HCT116 (cell line): ENCODE results near the gene KCNRG.

Experiments used
- CEBPB ChIP-seq: IDR thresholded peaks from 2 replicates; pipeline ENCODE4 v1.6.1; 2012; ENCODE audit warnings: low read depth
- CTCF ChIP-seq, 3 experiments: fragments of 200-600 bp in 1 of 3; sonication (generic) in 1 of 3; IDR thresholded peaks in 2 of 3; conservative IDR thresholded peaks in 1 of 3; 2 replicates each; pipeline ENCODE4 v1.5.1; 2012 to 2017; ENCODE audit warnings: low read depth in 2 of 3, low read length in 2 of 3, antibody characterized with exemption in 1 of 3, borderline replicate concordance in 1 of 3, control low read depth in 1 of 3, mild to moderate bottlenecking in 1 of 3, mixed read lengths in 1 of 3, mixed run types in 1 of 3, moderate library complexity in 1 of 3; ENCODE audit not compliant: insufficient read depth in 1 of 3
- EZH2 ChIP-seq: fragments of 200-600 bp; sonication (generic); IDR thresholded peaks from 2 replicates; pipeline ENCODE4 v1.6.1; 2017; ENCODE audit warnings: antibody characterized with exemption, mixed run types
- EZH2phosphoT487 ChIP-seq: fragments of 200-600 bp; IDR thresholded peaks from 2 replicates; pipeline ENCODE4 v1.6.1; 2018; ENCODE audit warnings: antibody characterized with exemption, borderline replicate concordance
- MAX ChIP-seq: IDR thresholded peaks from 2 replicates; pipeline ENCODE4 v1.6.1; 2012
- POLR2A ChIP-seq: IDR thresholded peaks from 2 replicates; pipeline ENCODE4 v1.7.0; 2011; ENCODE audit warnings: borderline replicate concordance; ENCODE audit not compliant: insufficient read depth, insufficient read length; ENCODE audit errors: extremely low read depth
- RAD21 ChIP-seq: IDR thresholded peaks from 2 replicates; pipeline ENCODE4 v1.6.1; 2012; ENCODE audit warnings: low read depth, mild to moderate bottlenecking
- REST ChIP-seq: IDR thresholded peaks from 2 replicates; pipeline ENCODE4 v1.6.1; 2012; ENCODE audit warnings: low read depth
- SIN3A ChIP-seq: IDR thresholded peaks from 2 replicates; pipeline ENCODE4 v1.6.1; 2012; ENCODE audit warnings: low read depth
- SP1 ChIP-seq: IDR thresholded peaks from 2 replicates; pipeline ENCODE4 v1.6.1; 2012; ENCODE audit warnings: low read depth
- SRF ChIP-seq: IDR thresholded peaks from 2 replicates; pipeline ENCODE4 v1.6.1; 2012; ENCODE audit warnings: low read depth
- ZBTB33 ChIP-seq: IDR thresholded peaks from 2 replicates; pipeline ENCODE4 v1.6.1; 2011; ENCODE audit warnings: mild to moderate bottlenecking, low read length, moderate library complexity; ENCODE audit not compliant: insufficient replicate concordance; ENCODE audit errors: extremely low read depth

GRCh38 chr13:49998714-49999624 lies 16.3 kb upstream of the KCNRG start:
- TF ChIP-seq CTCF (IDR thresholded peaks at IDR 0.05 in 2 of 3, conservative IDR thresholded peaks at IDR 0.05 in 1 of 3; ENCODE audit: borderline replicate concordance in 1 of 3, insufficient read depth in 1 of 3, low read depth in 2 of 3, low read length in 2 of 3) (no peak), CEBPB (no peak), POLR2A (no peak), RAD21 (no peak), SRF (no peak), MAX (no peak), EZH2 (no peak), REST (no peak), ZBTB33 (no peak), SIN3A (no peak), SP1 (no peak), EZH2phosphoT487 (no peak)
